GM12891 (cell line): ENCODE results near the gene FHIT.

Source experiments
- POLR2A ChIP-seq: IDR thresholded peaks from 2 replicates; pipeline ENCODE4 v1.6.1; 2011; ENCODE audit warnings: low read depth, low read length, control low read depth
- POLR2AphosphoS5 ChIP-seq: IDR thresholded peaks from 2 replicates; pipeline ENCODE4 v1.6.1; 2011; ENCODE audit warnings: low read depth, low read length, control low read depth
- TAF1 ChIP-seq: IDR thresholded peaks from 2 replicates; pipeline ENCODE4 v1.6.1; 2011; ENCODE audit warnings: low read depth, low read length, control low read depth

DNA sequence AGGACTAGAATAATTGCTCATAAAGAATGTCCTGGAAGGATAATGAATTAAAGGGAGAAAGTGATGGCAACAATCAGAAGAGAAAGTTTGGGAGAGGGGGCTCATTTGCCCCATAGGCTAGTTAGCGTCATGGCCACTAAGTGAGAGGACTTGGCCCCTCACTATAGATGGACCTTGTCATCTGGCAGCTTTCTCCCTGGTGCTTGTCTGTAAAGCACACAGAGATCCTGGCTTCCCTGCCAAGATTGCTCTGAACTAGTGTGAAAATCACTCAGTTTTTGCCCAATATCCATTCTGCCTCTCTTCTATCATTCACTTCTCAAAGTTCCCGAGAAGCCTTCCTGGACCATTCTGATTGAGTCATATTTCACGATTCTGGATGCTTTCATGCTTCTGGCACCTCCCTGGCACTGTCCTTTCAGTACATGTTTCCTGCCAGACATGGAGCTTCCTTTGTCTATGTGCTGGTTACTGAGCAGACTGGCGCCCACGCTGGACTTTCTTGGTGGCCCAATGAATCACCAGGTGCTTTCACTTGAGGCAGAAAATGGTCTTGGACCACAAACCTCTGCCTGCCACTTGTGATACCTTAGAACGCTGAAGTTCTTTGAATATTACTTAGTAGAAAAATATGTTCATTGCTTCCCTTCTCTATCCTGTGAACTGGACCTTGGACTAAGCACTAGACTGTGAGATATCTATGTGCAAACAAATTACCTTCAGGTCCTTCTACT is 1491.8 kb downstream of the FHIT start:
- TF ChIP-seq POLR2A (no peak), POLR2AphosphoS5 (no peak), TAF1 (no peak)
